ENCODE data around the gene ERC2.

- TF ChIP-seq GATA2 (IDR thresholded peaks at IDR 0.05; ENCODE audit: low read depth, low read length), result no peak
- TF ChIP-seq GATA3 (IDR thresholded peaks at IDR 0.05; ENCODE audit: low read depth, low read length), result no peak
These were observed 173.1 kb downstream of the ERC2 start for GRCh38 chr3:56295161-56295560.

Data from SH-SY5Y (cell line).